ENCODE data around the gene DEFB126.
"Not testable (repeated sequence)": the region's sequence is repeated elsewhere in the genome, so short reads cannot be mapped to it uniquely, and the experiment has no call there.

DEFB126 gene

GRCh38 chr20:142290-142689, at the start of gene DEFB126:
DEFB126 (plus strand) TSS chr20:142590; CDS start chr20:142629, 39 bp downstream.
- DNase-seq (ENCODE audit: low read depth) = no peak

GRCh38 chr20:93641-94040, 48.7 kb upstream of the DEFB126 start:
- DNase-seq (ENCODE audit: low read depth) = no peak

GRCh38 chr20:95215-95614, 47.2 kb upstream of the DEFB126 start:
- DNase-seq (ENCODE audit: low read depth) = no peak

- not testable (repeated sequence) for DNase-seq (ENCODE audit: low read depth)
Measured at GRCh38 chr20:97691-98090, 44.7 kb upstream of the DEFB126 start.

- no peak for DNase-seq (ENCODE audit: low read depth)
Measured at GRCh38 chr20:101975-102374, 40.4 kb upstream of the DEFB126 start.

GRCh38 chr20:103456-103855, 38.9 kb upstream of the DEFB126 start:
- no peak for DNase-seq (ENCODE audit: low read depth)

- no peak for DNase-seq (ENCODE audit: low read depth)
Measured at GRCh38 chr20:112396-112795, 30.0 kb upstream of the DEFB126 start.

GRCh38 chr20:117518-117917, 24.9 kb upstream of the DEFB126 start:
- DNase-seq (ENCODE audit: low read depth) = no peak

GRCh38 chr20:129786-130323, 12.5 kb upstream of the DEFB126 start:
- not testable (repeated sequence) for DNase-seq (ENCODE audit: low read depth)

GRCh38 chr20:137668-138490, 4.5 kb upstream of the DEFB126 start:
- no peak for DNase-seq (ENCODE audit: low read depth)

GRCh38 chr20:145877-146276, 3.5 kb downstream of the DEFB126 start:
- DNase-seq (ENCODE audit: low read depth) = no peak

GRCh38 chr20:152131-152530, 9.7 kb downstream of the DEFB126 start:
- DNase-seq (ENCODE audit: low read depth) = no peak

- no peak for DNase-seq (ENCODE audit: low read depth)
Measured at GRCh38 chr20:157154-157553, 14.8 kb downstream of the DEFB126 start, which contains the start of gene DEFB127. DEFB127 (plus strand) TSS chr20:157454; CDS start chr20:157545, 91 bp downstream.

- no peak for DNase-seq (ENCODE audit: low read depth)
Measured at GRCh38 chr20:164618-165017, 22.2 kb downstream of the DEFB126 start.

GRCh38 chr20:168876-169275, 26.5 kb downstream of the DEFB126 start:
- DNase-seq (ENCODE audit: low read depth) = no peak

GRCh38 chr20:184288-184687, 41.9 kb downstream of the DEFB126 start:
- DNase-seq (ENCODE audit: low read depth) = no peak

GRCh38 chr20:187733-188132, 45.3 kb downstream of the DEFB126 start:
- no peak for DNase-seq (ENCODE audit: low read depth)

GRCh38 chr20:189611-190010, 47.2 kb downstream of the DEFB126 start, which contains the start of gene DEFB128:
DEFB128 (minus strand) TSS chr20:189711; CDS start chr20:189623, 88 bp downstream.
- DNase-seq (ENCODE audit: low read depth) = no peak
